ENCODE data around the gene HDAC4. TPM values are rescaled to one million over a fixed set of nuclear protein-coding genes. Genes with fewer than 3 reads are reported as not detected.

The HDAC4 gene
- total RNA-seq, 4 donors from 2014 or later, result 12.9 to 91.6 (median 39.8) TPM

DNA sequence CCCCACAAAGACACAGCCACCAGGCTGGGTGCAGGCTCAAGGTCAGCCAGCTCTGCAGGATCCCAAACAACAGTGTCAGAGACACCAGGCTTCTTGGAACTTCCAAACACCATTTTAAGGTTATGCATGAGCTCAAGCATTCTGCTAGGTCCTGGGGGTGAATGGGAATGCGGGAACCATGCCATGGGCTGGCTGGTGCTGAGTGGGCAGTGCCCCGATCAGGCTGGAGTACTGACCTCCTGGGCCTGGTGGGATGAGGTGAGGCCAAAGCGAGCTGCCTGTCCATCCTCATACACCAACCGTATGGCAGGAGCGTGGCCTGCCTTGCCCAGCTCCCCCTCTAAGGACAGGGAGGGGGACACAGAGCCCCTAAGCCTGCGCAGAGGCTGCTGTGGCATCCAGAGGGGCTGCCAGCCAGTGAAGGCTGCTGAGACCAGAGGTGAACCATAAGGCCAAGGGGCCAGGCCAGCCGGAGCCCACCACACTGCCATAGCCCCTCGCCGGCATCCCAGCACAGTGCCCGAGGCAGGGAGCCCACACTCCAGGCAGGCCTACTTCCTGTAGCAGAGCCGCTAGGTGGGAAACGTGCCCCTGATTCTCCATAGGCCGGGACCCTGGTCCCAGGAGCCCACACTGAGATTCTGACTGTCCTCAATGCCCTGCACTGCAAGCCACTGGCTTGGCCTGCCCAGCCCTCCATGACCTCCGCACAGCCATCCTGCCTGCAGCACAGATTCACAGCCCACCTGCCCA lies 135.0 kb downstream of the HDAC4 start:
- intact Hi-C loops (cut with DNase I), result loop anchor here (10.0 kb wide), 1 partner anchor 139 kb away; the partner anchor contains the start of gene HDAC4
- Histone ChIP-seq H3K27ac (peak overlapping the region in 2 of 3 donors; percentile 59 to 91), H3K36me3 (no peaks in the 10 kb centered on the region), H3K4me3 (replicated peaks in 1 of 3) (no peak overlapping the region), H3K4me1 (peaks cover 45 to 70% of the 10 kb centered on the region in 2 donors), H3K27me3 (no peaks in the 10 kb centered on the region), H3K9me3 (no peaks in the 10 kb centered on the region)
- WGBS, 2 donors, result 94 to 98% methylated on average over 6 to 9 of the region's 14 CpGs
- TF ChIP-seq POLR2A (IDR thresholded peaks at IDR 0.05) (no peak), CTCF (IDR thresholded peaks at IDR 0.05) (no peak)
- no peak for DNase-seq

DNA sequence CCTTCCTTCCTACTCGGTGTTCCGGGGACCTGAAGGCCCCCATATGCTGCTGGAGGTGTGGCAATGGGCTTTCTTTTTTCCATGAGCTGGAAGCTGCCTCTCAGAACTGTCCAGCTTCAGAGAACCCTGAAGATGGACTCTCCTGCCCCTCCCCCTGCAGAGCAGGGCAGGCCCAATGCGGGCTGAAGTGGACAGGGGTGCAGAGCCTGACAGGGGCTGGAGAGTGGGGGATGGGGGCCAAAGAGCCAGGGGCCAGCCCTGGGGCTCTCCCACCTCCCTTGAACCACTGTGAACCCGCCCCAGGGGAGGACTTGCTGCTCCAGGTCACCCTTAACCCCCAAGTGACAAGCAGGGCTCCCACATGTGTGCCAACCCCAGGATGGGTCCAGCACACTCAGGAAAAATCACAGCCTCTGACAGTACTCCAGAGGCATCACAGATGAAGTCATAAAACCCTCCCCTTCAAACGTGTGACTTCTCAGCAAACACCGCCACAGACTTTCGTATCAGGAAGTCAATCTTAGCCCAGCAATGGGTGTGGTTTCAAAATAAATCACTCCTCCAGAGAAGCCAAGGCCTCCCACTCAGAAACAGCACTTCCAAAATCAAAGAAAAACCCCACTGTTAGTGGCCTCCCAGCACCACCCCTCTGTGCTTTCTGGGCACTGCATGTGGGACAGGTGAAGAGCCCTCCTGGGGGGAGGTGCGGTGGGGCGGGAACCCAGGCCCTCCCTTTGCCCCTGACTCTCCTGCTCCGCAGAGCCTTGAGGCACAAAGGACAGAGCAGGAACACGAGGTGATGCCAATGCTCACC lies 135.8 kb downstream of the HDAC4 start:
- no peaks in the 10 kb centered on the region for H3K27me3 ChIP-seq
- no peaks in the 10 kb centered on the region for H3K9me3 ChIP-seq
- intact Hi-C loops (cut with DNase I), result loop anchor here (10.0 kb wide), 1 partner anchor 140 kb away; the partner anchor contains the start of gene HDAC4
- H3K36me3 ChIP-seq, result no peaks in the 10 kb centered on the region
- WGBS, 2 donors, result 55% methylated on average over 7 to 10 of the region's 11 CpGs
- TF ChIP-seq POLR2A (IDR thresholded peaks at IDR 0.05), result peak in 1 of 2 donors; percentile 6
- peak in 1 of 6 experiments; percentile 21 for TF ChIP-seq CTCF (IDR thresholded peaks at IDR 0.05)
- peaks cover 45 to 67% of the 10 kb centered on the region in 2 donors for H3K4me1 ChIP-seq
- H3K27ac ChIP-seq, result peak overlapping the region in 2 of 3 donors; percentile 59 to 91
- DNase-seq, result peak in 1 of 2 donors; percentile 48
- H3K4me3 ChIP-seq (replicated peaks in 1 of 3), result no peak overlapping the region

DNA sequence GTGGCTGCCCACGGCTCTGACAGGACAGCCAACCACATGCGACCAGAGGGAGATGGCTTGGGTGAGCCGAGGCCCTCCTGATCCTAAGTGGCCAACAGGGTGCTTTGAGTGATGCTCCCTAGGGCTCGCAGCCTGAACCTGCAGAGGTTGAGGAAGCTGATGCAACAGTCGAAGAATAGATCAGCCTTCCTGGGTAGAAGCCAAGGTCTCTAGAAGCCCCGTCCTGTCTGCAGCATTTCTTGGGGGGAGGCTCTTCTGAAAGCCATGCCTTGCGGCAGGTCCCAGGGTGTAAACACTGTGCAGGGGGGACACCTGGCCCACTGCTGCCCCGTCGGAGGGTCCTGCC lies 136.4 kb downstream of the HDAC4 start:
- Histone ChIP-seq H3K9me3 (no peaks in the 10 kb centered on the region), H3K27me3 (no peaks in the 10 kb centered on the region), H3K36me3 (no peaks in the 10 kb centered on the region), H3K4me3 (replicated peaks in 1 of 3) (no peak overlapping the region), H3K27ac (peak overlapping the region in 2 of 3 donors; percentile 59 to 91), H3K4me1 (peaks cover 44 to 66% of the 10 kb centered on the region in 2 donors)
- TF ChIP-seq CTCF (IDR thresholded peaks at IDR 0.05) (no peak), POLR2A (IDR thresholded peaks at IDR 0.05) (no peak)
- intact Hi-C loops (cut with DNase I), result loop anchor here (10.0 kb wide), 1 partner anchor 140 kb away; the partner anchor contains the start of gene HDAC4
- 58 to 67% methylated on average over 7 to 9 of the region's 9 CpGs for WGBS, 2 donors
- no peak for DNase-seq

- no peaks in the 10 kb centered on the region for H3K36me3 ChIP-seq
- H3K27me3 ChIP-seq, result no peaks in the 10 kb centered on the region
- H3K27ac ChIP-seq, result peak overlapping the region in 2 of 3 donors; percentile 59 to 91
- intact Hi-C loops (cut with DNase I), result loop anchor here (10.0 kb wide), 1 partner anchor 141 kb away; the partner anchor contains the start of gene HDAC4
- DNase-seq, result no peak
- H3K4me3 ChIP-seq (replicated peaks in 1 of 3), result no peak overlapping the region
- peaks cover 43 to 66% of the 10 kb centered on the region in 2 donors for H3K4me1 ChIP-seq
- TF ChIP-seq CTCF (IDR thresholded peaks at IDR 0.05), result no peak
- TF ChIP-seq POLR2A (IDR thresholded peaks at IDR 0.05), result no peak
- WGBS, 2 donors, result 90 to 91% methylated on average over 25 to 28 of the region's 28 CpGs
- H3K9me3 ChIP-seq, result no peaks in the 10 kb centered on the region
These were observed 136.9 kb downstream of the HDAC4 start for GRCh38 chr2:239263669-239264491.
